Activated T-cell treated with anti-CD3 and anti-CD28 coated beads for 4 hours (primary cell): ENCODE measurements around the gene KIF7.
"Not testable (repeated sequence)": the region's sequence is repeated elsewhere in the genome, so short reads cannot be mapped to it uniquely, and the experiment has no call there.

Source experiments
- DNase-seq: peaks from one replicate; pipeline ENCODE4 v3.0.0-alpha.2; 2020

Gene KIF7

DNA sequence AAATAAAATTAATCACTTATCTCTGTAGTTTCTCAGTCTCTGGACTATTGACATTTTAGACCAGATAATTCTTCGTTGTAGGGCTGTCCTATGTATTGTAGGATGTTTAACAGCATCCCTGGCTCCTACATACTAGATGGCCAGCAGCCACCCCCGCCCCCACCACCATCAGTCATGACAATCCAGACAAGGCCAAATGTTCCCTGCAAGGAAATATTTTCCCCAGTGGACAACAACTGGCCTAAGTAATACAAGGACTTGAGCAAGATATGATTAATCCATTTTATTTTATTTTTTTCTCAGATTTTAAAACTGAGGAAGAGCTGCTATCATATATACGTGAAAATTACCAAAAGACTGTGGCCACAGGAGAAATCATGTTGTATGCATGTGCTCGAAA, 56.2 kb downstream of the KIF7 start:
- DNase-seq, result no peak

GRCh38 chr15:89593018-89593417, 62.2 kb downstream of the KIF7 start:
- no peak for DNase-seq

GRCh38 chr15:89591834-89592233, 63.4 kb downstream of the KIF7 start:
- DNase-seq, result no peak

GRCh38 chr15:89587955-89588354, 67.3 kb downstream of the KIF7 start:
- DNase-seq, result no peak

DNA sequence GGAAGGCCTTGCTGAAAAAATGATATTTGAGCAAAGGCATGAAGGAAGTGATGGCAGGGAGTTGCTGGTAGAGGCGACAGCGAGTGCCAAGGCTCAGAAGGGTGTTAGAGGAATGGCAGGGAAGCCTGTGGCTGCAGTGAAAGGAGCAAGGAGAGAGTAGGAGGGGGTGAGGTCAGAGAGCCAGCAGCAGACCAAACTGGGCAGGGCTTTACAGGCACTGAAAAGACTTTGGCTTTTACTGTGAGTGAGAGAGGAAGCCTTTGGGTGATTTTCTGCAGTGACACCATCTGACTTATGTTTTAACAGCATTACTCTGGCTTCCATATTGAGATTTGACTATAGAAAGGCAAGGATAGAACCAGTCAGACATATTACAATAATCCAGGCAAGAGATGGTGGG, 68.6 kb downstream of the KIF7 start:
- DNase-seq, result no peak

DNA sequence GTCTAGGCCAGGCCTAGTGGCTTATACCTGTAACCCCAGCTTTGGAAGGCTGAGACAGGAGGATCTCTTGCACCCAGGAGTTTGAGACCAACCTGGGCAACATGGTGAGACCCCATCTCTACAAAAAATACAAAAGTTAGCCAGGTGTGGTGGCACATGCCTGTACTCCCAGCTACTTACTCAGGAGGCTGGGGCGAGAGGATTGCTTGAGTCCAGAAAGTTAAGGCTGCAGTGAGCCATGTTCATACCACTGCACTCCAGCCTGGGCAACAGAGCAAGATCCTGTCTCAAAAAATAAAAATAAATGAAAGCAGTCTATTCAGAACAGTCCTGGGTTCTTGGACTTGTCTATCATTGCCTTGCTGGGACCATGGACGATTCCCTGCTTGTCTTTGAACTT, 74.5 kb downstream of the KIF7 start:
- DNase-seq, result not testable (repeated sequence)

GRCh38 chr15:89578146-89578545, 77.1 kb downstream of the KIF7 start:
- DNase-seq, result no peak
